Frontal cortex (tissue), 4 donors: ENCODE results near the gene ARL3. TPM values are rescaled to one million over a fixed set of nuclear protein-coding genes. Genes with fewer than 3 reads are reported as not detected.
"Not testable (repeated sequence)": the region's sequence is repeated elsewhere in the genome, so short reads cannot be mapped to it uniquely, and the experiment has no call there.

Experiments used
- DNase-seq, 2 donors: peaks; one replicate each; pipeline ENCODE4 v3.0.0; 2012; ENCODE audit warnings: low spot score in 2 of 2
- FAIRE-seq: peaks from 2 replicates; lab custom pipeline; 2012; peaks lifted over from hg19 to GRCh38; lab: Jason Lieb, UNC
- total RNA-seq: library from RNA; depleted of rRNA; stranded (reverse); fragments of >200 nt; gene quantifications from one replicate; pipeline ENCODE4 v1.2.3, GENCODE V29; 2014
- donor health status: control.
- donor health status: control.
- donor health status: control.

ARL3 gene
- total RNA-seq, 1 donor from 2014 or later = 32.2 TPM

- DNase-seq (no peak), FAIRE-seq (no peak)
These were observed 26.0 kb upstream of the ARL3 start for GRCh38 chr10:102740229-102740628.

GRCh38 chr10:102738692-102739121 is 24.5 kb upstream of the ARL3 start:
- no peak for FAIRE-seq
- DNase-seq = no peak

DNA sequence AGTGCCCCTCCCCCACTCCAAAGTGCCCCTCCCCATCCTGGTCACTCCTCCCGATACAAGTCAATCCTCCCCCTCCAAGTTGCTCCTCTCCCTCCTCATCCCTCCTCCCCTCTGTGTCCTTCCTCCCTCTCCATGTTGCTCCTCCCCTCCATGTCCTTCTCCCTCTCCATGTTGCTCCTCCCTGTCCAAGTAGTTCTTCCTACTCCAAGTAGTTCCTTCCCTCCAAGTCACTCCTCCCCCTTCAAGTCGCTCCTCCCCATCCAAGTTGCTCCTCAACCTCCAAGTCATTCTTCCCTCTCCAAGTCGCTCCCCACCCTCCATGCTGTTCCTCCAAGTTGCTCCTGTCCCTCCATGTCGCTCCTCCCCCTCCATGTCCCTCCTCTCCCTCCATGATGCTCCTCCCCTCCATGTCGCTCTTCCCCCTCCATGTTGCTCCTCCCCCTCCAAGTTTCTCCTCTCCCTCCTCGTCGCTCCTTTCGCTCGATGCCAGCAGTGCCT is 20.9 kb upstream of the ARL3 start:
- no peak for DNase-seq
- FAIRE-seq = no peak

- DNase-seq = no peak
- no peak for FAIRE-seq
These were observed 18.5 kb upstream of the ARL3 start for GRCh38 chr10:102732661-102733060.

GRCh38 chr10:102731222-102731800 is 17.1 kb upstream of the ARL3 start:
- no peak for FAIRE-seq
- DNase-seq = no peak

GRCh38 chr10:102729029-102730026 is 15.1 kb upstream of the ARL3 start:
- peak; percentile 43 to 87 for DNase-seq
- no peak for FAIRE-seq

GRCh38 chr10:102727037-102727818 is 13.0 kb upstream of the ARL3 start:
- FAIRE-seq = no peak
- DNase-seq = no peak

GRCh38 chr10:102726274-102726673 is 12.1 kb upstream of the ARL3 start:
- DNase-seq (no peak), FAIRE-seq (no peak)

GRCh38 chr10:102723989-102724388 is 9.8 kb upstream of the ARL3 start:
- FAIRE-seq = no peak

GRCh38 chr10:102721954-102722353 is 7.8 kb upstream of the ARL3 start:
- no peak for FAIRE-seq
- no peak for DNase-seq

More at GRCh38 chr10:102723989-102724388, 9.8 kb upstream of the ARL3 start:
- DNase-seq = no peak

GRCh38 chr10:102720775-102721301 is 6.6 kb upstream of the ARL3 start:
- DNase-seq = no peak
- FAIRE-seq = no peak

DNA sequence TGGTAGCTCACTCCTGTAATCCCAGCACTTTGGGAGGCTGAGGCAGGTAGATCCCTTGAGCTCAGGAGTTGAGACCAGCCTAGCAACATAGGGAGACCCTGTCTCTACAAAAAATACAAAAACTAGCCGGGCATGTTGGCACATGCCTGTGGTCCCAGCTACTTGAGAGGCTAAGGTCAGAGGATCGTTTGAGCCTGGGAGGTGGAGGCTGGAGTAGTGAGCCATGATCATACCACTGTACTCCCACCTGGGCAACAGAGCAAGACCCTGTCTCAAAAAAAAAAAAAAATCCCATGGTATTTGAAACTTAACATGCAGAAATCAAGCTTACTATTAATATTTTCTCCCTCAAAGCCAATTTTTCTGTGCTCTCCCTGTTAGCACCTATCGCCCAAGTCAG is 6.1 kb upstream of the ARL3 start:
- DNase-seq (no peak), FAIRE-seq (no peak)

- DNase-seq (no peak), FAIRE-seq (no peak)
These were observed 4.0 kb upstream of the ARL3 start for GRCh38 chr10:102718220-102718619.

GRCh38 chr10:102716900-102717565 is 2.8 kb upstream of the ARL3 start:
- FAIRE-seq = not testable (repeated sequence)

GRCh38 chr10:102715880-102716279 is 1.7 kb upstream of the ARL3 start:
- DNase-seq (no peak), FAIRE-seq (no peak)

More at GRCh38 chr10:102716900-102717565, 2.8 kb upstream of the ARL3 start:
- DNase-seq = not testable (repeated sequence)

- DNase-seq (no peak), FAIRE-seq (no peak)
These were observed 641 bp upstream of the ARL3 start, which contains the start of gene SFXN2 for GRCh38 chr10:102714621-102715455. Gene SFXN2 (plus strand): TSS chr10:102714636. CDS start chr10:102726637, 12,001 bp downstream.

DNA sequence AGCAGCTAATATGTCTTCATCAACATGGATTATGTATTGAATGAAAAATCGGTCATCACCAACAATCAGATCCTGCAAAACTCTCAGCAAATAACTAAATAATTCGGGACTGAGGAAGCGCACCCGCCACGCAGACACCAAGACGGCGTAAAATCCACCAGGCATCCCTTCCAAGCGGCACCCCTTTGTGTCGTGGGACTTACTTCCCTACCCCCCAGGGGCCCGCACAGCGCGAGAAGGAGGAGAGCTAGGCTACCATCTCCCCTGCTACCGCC is 721 bp downstream of the ARL3 start:
- FAIRE-seq (no peak), DNase-seq (peak in 1 of 2 donors; percentile 36)

- FAIRE-seq = no peak
- DNase-seq = no peak
These were observed 1.2 kb downstream of the ARL3 start for GRCh38 chr10:102712843-102713538.
